Kidney (tissue), 14 donors: ENCODE results near the gene GPR183. TPM values are rescaled to one million over a fixed set of nuclear protein-coding genes. Genes with fewer than 3 reads are reported as not detected.

Experiments used
- DNase-seq, 5 donors: peaks; one replicate each; pipeline ENCODE4 v3.0.0-alpha.2; 2013 to 2020
- FAIRE-seq: peaks from 2 replicates; lab custom pipeline; 2012; peaks lifted over from hg19 to GRCh38; lab: Jason Lieb, UNC
- H3K27ac ChIP-seq, 2 donors: one replicate each; pipeline ENCODE4 v1.7.0; 2013; ENCODE audit warnings: low read depth in 2 of 2, low read length in 2 of 2, inconsistent platforms in 1 of 2
- H3K27me3 ChIP-seq: one replicate; pipeline ENCODE4 v1.7.1; 2013; ENCODE audit warnings: low read length, inconsistent platforms; ENCODE audit not compliant: control insufficient read depth, insufficient read depth
- H3K36me3 ChIP-seq, 3 donors: one replicate each; pipeline versions ENCODE4 v1.7.0 to v1.7.1; 2013; ENCODE audit warnings: low read length in 3 of 3, control low read depth in 1 of 3, inconsistent platforms in 1 of 3; ENCODE audit not compliant: insufficient read depth in 3 of 3, control insufficient read depth in 2 of 3
- H3K4me1 ChIP-seq, 3 donors: one replicate each; pipeline versions ENCODE4 v1.7.0 to v1.7.1; 2013; ENCODE audit warnings: low read length in 3 of 3, inconsistent platforms in 1 of 3, low read depth in 1 of 3; ENCODE audit not compliant: control insufficient read depth in 2 of 3, insufficient read depth in 2 of 3
- H3K4me3 ChIP-seq, 3 donors: one replicate each; pipeline versions ENCODE4 v1.7.0 to v1.8.1; 2013; ENCODE audit warnings: low read length in 3 of 3, control low read depth in 1 of 3, inconsistent platforms in 1 of 3
- H3K9ac ChIP-seq, 3 donors: one replicate each; pipeline versions ENCODE4 v1.7.0 to v1.7.1; 2013; ENCODE audit warnings: low read length in 3 of 3, control low read depth in 1 of 3, inconsistent platforms in 1 of 3
- H3K9me3 ChIP-seq, 3 donors: one replicate each; pipeline versions ENCODE4 v1.7.0 to v1.7.1; 2013; ENCODE audit warnings: low read length in 3 of 3, control low read depth in 1 of 3, inconsistent platforms in 1 of 3; ENCODE audit not compliant: control insufficient read depth in 2 of 3, insufficient read depth in 1 of 3
- CTCF ChIP-seq: IDR thresholded peaks from 3 replicates; pipeline ENCODE4 v1.5.1; 2012; ENCODE audit warnings: mild to moderate bottlenecking, moderate library complexity, borderline replicate concordance; ENCODE audit not compliant: insufficient read depth; ENCODE audit errors: extremely low read depth
- intact Hi-C: fragments of 100-400 bp; cut with DNase I; formaldehyde crosslinking; loops from one replicate; pipeline ENCODE4 v1.11.1; 2022
- polyA plus RNA-seq: library from polyadenylated mRNA; stranded (reverse); fragments of 350-450 nt; fragmentation: Illumina TruSeq; extraction: RNeasy Lipid Tissue Mini Kit (QIAGEN cat#74804); gene quantifications from one replicate; pipeline ENCODE4 v1.2.3, GENCODE V29; 2014; ENCODE audit warnings: low read depth, low replicate concordance; ENCODE audit not compliant: insufficient read depth
- total RNA-seq: library from RNA; stranded (reverse); fragmentation: NEBNext Ultra II Directional; extraction: Animal tissue kit (Norgen Biotek cat#: 25700); gene quantifications from one replicate; pipeline ENCODE4 v1.2.1, GENCODE V29; 2021
- donor health status: control.
- donor health status: control.
- donor health status: control.
- donor health status: control.
- donor health status: control.
- donor health status: DM: yes; HTN: yes; CAD: no.
- donor health status: Normal renal cell carcinoma (clear cell type).

The GPR183 gene
- total and polyA plus RNA-seq, 2 donors from 2014 or later = 1.7 to 11.8 TPM

GRCh38 chr13:99339736-99340397 is 32.7 kb upstream of the GPR183 start:
- H3K9ac ChIP-seq = no peak overlapping the region
- DNase-seq (no peak), FAIRE-seq (no peak)
- H3K4me1 ChIP-seq = no peaks in the 10 kb centered on the region
- H3K27me3 ChIP-seq = no peaks in the 10 kb centered on the region
- H3K4me3 ChIP-seq = no peak overlapping the region
- TF ChIP-seq CTCF = no peak
- H3K36me3 ChIP-seq = peaks cover 0 to 10% (median 10%) of the 10 kb centered on the region in 3 donors
- no peaks in the 10 kb centered on the region for H3K9me3 ChIP-seq
- intact Hi-C loops = no loop called here
- H3K27ac ChIP-seq = no peak overlapping the region

- Histone ChIP-seq H3K4me1 (no peaks in the 10 kb centered on the region), H3K36me3 (peaks cover 0 to 10% (median 10%) of the 10 kb centered on the region in 3 donors), H3K9me3 (no peaks in the 10 kb centered on the region), H3K4me3 (no peak overlapping the region), H3K27me3 (no peaks in the 10 kb centered on the region), H3K9ac (no peak overlapping the region), H3K27ac (no peak overlapping the region)
- no peak for TF ChIP-seq CTCF
- DNase-seq (no peak), FAIRE-seq (no peak)
- intact Hi-C loops = no loop called here
These were observed 32.1 kb upstream of the GPR183 start for GRCh38 chr13:99339230-99339721.

GRCh38 chr13:99335603-99336002 is 28.4 kb upstream of the GPR183 start:
- Histone ChIP-seq H3K36me3 (no peaks in the 10 kb centered on the region), H3K9me3 (no peaks in the 10 kb centered on the region), H3K9ac (no peak overlapping the region), H3K27ac (no peak overlapping the region), H3K4me1 (no peaks in the 10 kb centered on the region), H3K27me3 (no peaks in the 10 kb centered on the region), H3K4me3 (no peak overlapping the region)
- DNase-seq (no peak), FAIRE-seq (no peak)
- intact Hi-C loops = no loop called here
- no peak for TF ChIP-seq CTCF

- DNase-seq (no peak), FAIRE-seq (no peak)
- no peaks in the 10 kb centered on the region for H3K4me1 ChIP-seq
- H3K27me3 ChIP-seq = no peaks in the 10 kb centered on the region
- no peak overlapping the region for H3K4me3 ChIP-seq
- no peak overlapping the region for H3K27ac ChIP-seq
- intact Hi-C loops = no loop called here
- H3K9ac ChIP-seq = no peak overlapping the region
- H3K36me3 ChIP-seq = no peaks in the 10 kb centered on the region
- H3K9me3 ChIP-seq = no peaks in the 10 kb centered on the region
- no peak for TF ChIP-seq CTCF
These were observed 27.9 kb upstream of the GPR183 start for GRCh38 chr13:99335087-99335486.
